GM19455 (cell line): ENCODE measurements around the gene ATP8A2.

Source experiments
- ATAC-seq: cut with Tn5 transposase; IDR thresholded peaks from one replicate; pipeline ENCODE4 v1.9.1; 2021; ENCODE audit not compliant: unreplicated experiment

ATP8A2 gene

GRCh38 chr13:26021956-26022355 is 650.2 kb downstream of the ATP8A2 start:
- no peak for ATAC-seq

GRCh38 chr13:26022538-26023292 is 650.9 kb downstream of the ATP8A2 start:
- no peak for ATAC-seq

GRCh38 chr13:26024558-26024957 is 652.8 kb downstream of the ATP8A2 start:
- ATAC-seq: no peak

- no peak for ATAC-seq
These were observed 653.4 kb downstream of the ATP8A2 start for GRCh38 chr13:26025196-26025595.

GRCh38 chr13:26025771-26026170 is 654.0 kb downstream of the ATP8A2 start:
- no peak for ATAC-seq

- no peak for ATAC-seq
These were observed 654.4 kb downstream of the ATP8A2 start for GRCh38 chr13:26026211-26026610.

GRCh38 chr13:26029581-26030136 is 657.9 kb downstream of the ATP8A2 start:
- ATAC-seq: no peak

GRCh38 chr13:26030331-26030730 is 658.6 kb downstream of the ATP8A2 start:
- ATAC-seq: no peak

GRCh38 chr13:26034018-26034417 is 662.2 kb downstream of the ATP8A2 start:
- no peak for ATAC-seq

GRCh38 chr13:26036383-26036782 is 664.6 kb downstream of the ATP8A2 start:
- no peak for ATAC-seq

- no peak for ATAC-seq
These were observed 665.5 kb downstream of the ATP8A2 start for GRCh38 chr13:26037302-26037701.

- ATAC-seq: no peak
These were observed 667.2 kb downstream of the ATP8A2 start for GRCh38 chr13:26038931-26039475.

GRCh38 chr13:26041444-26041843 is 669.7 kb downstream of the ATP8A2 start:
- no peak for ATAC-seq

GRCh38 chr13:26042785-26043184 is 671.0 kb downstream of the ATP8A2 start:
- no peak for ATAC-seq

- no peak for ATAC-seq
These were observed 673.4 kb downstream of the ATP8A2 start for GRCh38 chr13:26045142-26045541.

GRCh38 chr13:26046639-26047038 is 674.9 kb downstream of the ATP8A2 start:
- ATAC-seq: no peak

GRCh38 chr13:26047040-26047439 is 675.3 kb downstream of the ATP8A2 start:
- no peak for ATAC-seq

- no peak for ATAC-seq
These were observed 677.0 kb downstream of the ATP8A2 start for GRCh38 chr13:26048741-26049140.

GRCh38 chr13:26050568-26051230 is 678.9 kb downstream of the ATP8A2 start:
- ATAC-seq: no peak

GRCh38 chr13:26051231-26051656 is 679.5 kb downstream of the ATP8A2 start:
- no peak for ATAC-seq

GRCh38 chr13:26051657-26052311 is 680.0 kb downstream of the ATP8A2 start, which contains the start of gene SHISA2:
Gene SHISA2 (minus strand): TSS chr13:26052016. CDS start chr13:26050975, 1,041 bp downstream.
- ATAC-seq: no peak
